ENCODE data around the gene KDM1B.

KDM1B gene

GRCh38 chr6:18269717-18270116, 114.5 kb downstream of the KDM1B start (continued):
- TF ChIP-seq CSRNP3 (CRISPR knock-in tag; IDR thresholded peaks at IDR 0.05), result no peak

- TF ChIP-seq ISL1 (CRISPR knock-in tag; IDR thresholded peaks at IDR 0.05), result no peak
- no peak for TF ChIP-seq PPARA (CRISPR knock-in tag; IDR thresholded peaks at IDR 0.05; ENCODE audit: borderline replicate concordance)
- TF ChIP-seq ARNTL (CRISPR knock-in tag; IDR thresholded peaks at IDR 0.05; ENCODE audit: borderline replicate concordance, low read depth), result no peak
- TF ChIP-seq SNAI2 (CRISPR knock-in tag; IDR thresholded peaks at IDR 0.05), result no peak
- TF ChIP-seq TOX (CRISPR knock-in tag; IDR thresholded peaks at IDR 0.05; ENCODE audit: borderline replicate concordance), result no peak
- TF ChIP-seq ZNF8 (CRISPR knock-in tag; IDR thresholded peaks at IDR 0.05), result no peak
- no peak for TF ChIP-seq PATZ1 (CRISPR knock-in tag; IDR thresholded peaks at IDR 0.05; ENCODE audit: borderline replicate concordance)
- no peak for TF ChIP-seq ZFP3 (CRISPR knock-in tag; IDR thresholded peaks at IDR 0.05)
- no peak for TF ChIP-seq ZNF70 (CRISPR knock-in tag; IDR thresholded peaks at IDR 0.05)
- TF ChIP-seq CREB5 (CRISPR knock-in tag; IDR thresholded peaks at IDR 0.05; ENCODE audit: low read depth), result no peak
- TF ChIP-seq ZNF565 (CRISPR knock-in tag; conservative IDR thresholded peaks at IDR 0.05; ENCODE audit: low read depth), result no peak
- TF ChIP-seq OSR1 (CRISPR knock-in tag; IDR thresholded peaks at IDR 0.05), result no peak
- no peak for TF ChIP-seq POU6F1 (CRISPR knock-in tag; IDR thresholded peaks at IDR 0.05; ENCODE audit: borderline replicate concordance, low read depth)
- TF ChIP-seq BACH2 (CRISPR knock-in tag; IDR thresholded peaks at IDR 0.05; ENCODE audit: borderline replicate concordance), result no peak
- TF ChIP-seq GLIS3 (CRISPR knock-in tag; IDR thresholded peaks at IDR 0.05), result no peak
- ATAC-seq, result no peak
These were observed 115.0 kb downstream of the KDM1B start for GRCh38 chr6:18270216-18270615.
